IPS DF 6.9 (cell line): Measurements from ENCODE around the gene CD4.

ENCODE experiments used
- DNase-seq: peaks from one replicate; pipeline ENCODE4 v3.0.0-alpha.2; 2013; ENCODE audit warnings: low read depth, low spot score
- H3K27ac ChIP-seq: one replicate; pipeline ENCODE4 v1.5.1; 2013; ENCODE audit warnings: low read length, control low read depth
- H3K27me3 ChIP-seq: 2 replicates; pipeline ENCODE4 v1.6.1; 2013; ENCODE audit warnings: mild to moderate bottlenecking, low read length; ENCODE audit not compliant: control insufficient read depth, insufficient read depth
- H3K36me3 ChIP-seq: 2 replicates; pipeline ENCODE4 v1.6.1; 2013; ENCODE audit warnings: low read length; ENCODE audit not compliant: control insufficient read depth, insufficient read depth
- H3K4me1 ChIP-seq: 2 replicates; pipeline ENCODE4 v1.6.1; 2013; ENCODE audit warnings: low read length; ENCODE audit not compliant: control insufficient read depth, insufficient read depth
- H3K4me3 ChIP-seq: 2 replicates; pipeline ENCODE4 v1.5.1; 2013; ENCODE audit warnings: mild to moderate bottlenecking, low read length
- H3K9me3 ChIP-seq: 2 replicates; pipeline ENCODE4 v1.6.1; 2013; ENCODE audit warnings: low read length, inconsistent platforms; ENCODE audit not compliant: control insufficient read depth, insufficient read depth
- WGBS: extraction: QIAGEN DNeasy Blood & Tissue Kit; methylation state at CpG from one replicate; pipeline ENCODE4 v1.1.7; 2013; ENCODE audit warnings: mixed read lengths, missing lambda C conversion rate; ENCODE audit not compliant: insufficient read length, insufficient coverage; 5-methylcytosine and 5-hydroxymethylcytosine counted together

Gene CD4

DNA sequence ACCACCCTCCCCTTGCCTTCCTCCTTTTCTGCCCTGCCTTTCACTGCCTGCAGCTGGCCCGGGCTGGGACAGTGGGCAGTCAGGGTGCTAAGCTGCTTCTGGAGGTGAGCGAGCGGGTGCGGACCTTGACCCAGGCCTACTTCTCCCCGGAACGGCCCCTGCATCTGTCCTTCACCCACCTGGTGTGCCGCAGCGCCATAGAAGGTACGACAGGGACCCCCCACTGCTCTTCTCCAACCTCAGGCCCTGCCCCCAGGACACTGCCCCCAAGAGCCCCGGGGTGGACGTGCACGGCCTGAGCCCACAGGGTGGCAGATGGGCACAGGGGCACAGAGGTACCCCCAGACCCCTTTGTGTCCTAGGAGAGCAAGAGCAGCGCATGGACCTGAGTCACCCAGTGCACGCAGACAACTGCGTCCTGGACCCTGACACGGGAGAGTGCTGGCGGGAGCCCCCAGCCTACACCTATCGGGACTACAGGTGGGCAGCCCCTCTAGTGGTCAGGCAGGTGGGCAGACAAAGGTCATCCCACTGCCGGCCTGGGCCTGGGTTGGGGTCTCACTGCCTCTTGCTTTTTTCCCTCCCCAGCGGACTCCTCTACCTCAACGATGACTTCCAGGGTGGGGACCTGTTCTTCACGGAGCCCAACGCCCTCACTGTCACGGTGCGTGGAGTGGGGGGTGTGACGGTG is 48.2 kb downstream of the CD4 start:
- H3K36me3 ChIP-seq = peaks cover 35% of the 10 kb centered on the region
- no peak overlapping the region for H3K4me3 ChIP-seq
- no peaks in the 10 kb centered on the region for H3K4me1 ChIP-seq
- no CpG with 5 or more reads among the region's 26 CpGs for WGBS
- DNase-seq = no peak
- no peak overlapping the region for H3K27ac ChIP-seq
- no peaks in the 10 kb centered on the region for H3K9me3 ChIP-seq
- H3K27me3 ChIP-seq = no peaks in the 10 kb centered on the region

DNA sequence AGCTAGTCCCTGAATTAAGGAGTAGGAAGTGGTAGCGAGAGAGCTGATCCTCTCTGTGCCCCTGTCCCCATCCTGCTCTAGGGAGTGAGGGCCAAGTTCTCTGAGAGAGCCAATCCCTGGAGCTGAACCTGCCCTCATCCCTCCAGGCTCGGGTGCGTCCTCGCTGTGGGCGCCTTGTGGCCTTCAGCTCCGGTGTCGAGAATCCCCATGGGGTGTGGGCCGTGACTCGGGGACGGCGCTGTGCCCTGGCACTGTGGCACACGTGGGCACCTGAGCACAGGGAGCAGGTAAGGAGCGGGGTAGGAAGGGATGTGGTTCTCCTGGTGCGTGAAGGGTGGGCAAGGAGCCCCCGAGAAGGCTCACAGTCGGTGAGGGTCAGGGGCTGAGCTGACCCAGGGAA is 49.5 kb downstream of the CD4 start:
- H3K4me1 ChIP-seq = 0 out of 2 replicates have a peak, but pooled peaks cover 1% of the 10 kb centered on the region
- WGBS = no CpG with 5 or more reads among the region's 16 CpGs
- no peak overlapping the region for H3K27ac ChIP-seq
- no peaks in the 10 kb centered on the region for H3K27me3 ChIP-seq
- H3K4me3 ChIP-seq = no peak overlapping the region
- peaks cover 37% of the 10 kb centered on the region for H3K36me3 ChIP-seq
- no peak for DNase-seq
- no peaks in the 10 kb centered on the region for H3K9me3 ChIP-seq

DNA sequence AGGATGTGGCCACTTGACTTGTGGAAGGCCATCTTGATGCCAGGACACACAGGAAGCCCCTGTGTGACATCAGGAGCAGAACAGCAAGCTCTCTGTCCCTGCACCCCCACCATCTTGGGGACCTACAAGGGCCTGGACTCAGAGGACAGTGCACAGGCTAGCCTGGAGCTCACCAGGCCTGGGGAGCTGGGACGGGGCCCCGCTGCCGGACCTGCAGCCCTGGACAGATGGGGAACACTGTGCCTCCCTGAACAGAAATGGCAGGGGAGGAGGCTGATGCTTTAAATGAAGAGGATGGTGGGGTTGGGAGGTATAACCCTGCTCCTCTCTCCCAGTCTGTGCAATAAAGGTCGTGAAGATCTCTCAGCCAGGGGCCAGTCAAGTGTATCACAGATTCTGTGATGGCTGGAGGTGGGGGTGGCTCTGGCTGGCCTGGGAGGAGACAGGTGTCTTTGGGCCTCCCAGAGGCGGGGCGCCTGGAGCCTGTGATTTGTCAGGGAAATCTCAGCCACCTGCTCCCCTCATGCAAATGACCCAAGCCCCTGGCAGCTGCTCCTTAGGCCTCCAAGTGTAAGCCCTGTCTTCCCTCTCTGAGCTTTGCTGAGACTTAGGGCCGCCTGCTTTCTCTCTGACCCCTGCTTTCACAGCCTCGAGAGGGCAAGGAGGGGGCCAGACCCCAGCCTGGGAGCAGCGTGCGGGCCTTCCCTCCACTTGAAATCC is 50.3 kb downstream of the CD4 start:
- no peaks in the 10 kb centered on the region for H3K27me3 ChIP-seq
- no CpG with 5 or more reads among the region's 10 CpGs for WGBS
- no peak for DNase-seq
- H3K4me1 ChIP-seq = 0 out of 2 replicates have a peak, but pooled peaks cover 1% of the 10 kb centered on the region
- peaks cover 38% of the 10 kb centered on the region for H3K36me3 ChIP-seq
- no peaks in the 10 kb centered on the region for H3K9me3 ChIP-seq
- H3K4me3 ChIP-seq = no peak overlapping the region
- H3K27ac ChIP-seq = no peak overlapping the region

DNA sequence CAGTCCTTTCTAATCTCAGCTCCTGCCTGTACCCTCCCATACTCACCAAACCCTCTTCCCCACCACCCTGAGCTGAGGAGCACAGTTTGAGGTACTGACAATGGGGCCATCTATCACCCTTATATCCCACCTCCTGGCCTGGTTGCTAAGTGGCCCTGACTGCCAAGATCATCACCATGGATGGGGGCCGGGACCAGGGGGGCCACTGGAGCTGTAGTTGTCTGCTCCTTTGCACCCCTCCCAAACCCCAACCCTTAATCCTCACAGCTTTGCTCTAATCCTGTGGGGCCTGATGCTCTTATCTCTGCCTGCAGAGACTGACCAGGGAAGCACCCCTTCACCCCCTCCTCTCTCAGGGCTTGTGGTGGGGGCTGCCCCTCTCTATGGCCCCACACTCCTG is 51.0 kb downstream of the CD4 start:
- Histone ChIP-seq H3K36me3 (peaks cover 42% of the 10 kb centered on the region), H3K4me3 (no peak overlapping the region), H3K27me3 (no peaks in the 10 kb centered on the region), H3K27ac (no peak overlapping the region), H3K9me3 (no peaks in the 10 kb centered on the region), H3K4me1 (0 out of 2 replicates have a peak, but pooled peaks cover 1% of the 10 kb centered on the region)
- no peak for DNase-seq
- no CpG with 5 or more reads among the region's 1 CpG for WGBS

DNA sequence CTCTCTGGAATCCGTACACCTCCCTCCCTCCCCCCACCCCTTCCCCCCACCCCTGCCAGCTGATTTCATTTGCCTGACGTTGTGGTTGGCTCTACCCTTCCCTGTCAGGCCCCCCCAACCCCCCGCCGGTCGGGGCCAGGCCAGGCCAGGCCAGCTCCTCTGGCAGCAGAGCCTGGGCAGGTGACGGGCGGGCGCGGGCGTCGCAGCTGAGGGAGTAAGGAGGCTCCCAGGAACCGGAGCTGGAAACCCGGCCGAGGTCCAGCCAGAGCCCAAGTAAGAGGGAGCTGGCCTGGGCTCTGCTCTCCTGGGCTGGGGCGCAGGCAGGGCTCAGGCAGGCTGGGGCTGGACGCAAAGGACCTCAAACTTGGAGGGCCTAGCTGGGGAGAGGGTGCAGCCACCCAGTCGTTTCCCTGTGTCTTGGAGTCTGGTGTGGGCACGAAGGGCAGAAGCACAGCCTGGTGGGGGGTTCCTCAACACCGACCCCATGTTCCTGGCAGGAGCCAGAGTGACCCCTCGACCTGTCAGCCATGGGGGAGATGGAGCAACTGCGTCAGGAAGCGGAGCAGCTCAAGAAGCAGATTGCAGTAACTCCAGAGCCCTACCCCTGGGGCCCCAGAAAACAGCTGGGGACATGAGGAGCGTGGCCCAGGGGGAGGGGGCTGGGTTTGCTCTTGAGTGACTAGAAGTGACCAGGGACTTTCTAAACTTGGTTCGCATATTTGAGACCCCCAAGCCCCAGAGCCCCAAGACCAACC is 51.6 kb downstream of the CD4 start, which contains the start of gene GNB3:
Gene GNB3, plus strand, starts transcription at position 165 of the 755 bp plus-strand sequence. Its CDS starts 363 bp downstream, at position 528.
- H3K4me3 ChIP-seq = no peak within 1 kb of the TSS
- H3K27me3 ChIP-seq = no peaks in the 10 kb centered on the region
- no peaks in the 10 kb centered on the region for H3K9me3 ChIP-seq
- H3K4me1 ChIP-seq = 0 out of 2 replicates have a peak, but pooled peaks cover 1% of the 10 kb centered on the region
- H3K36me3 ChIP-seq = peaks cover 45% of the 10 kb centered on the region
- no peak for DNase-seq
- H3K27ac ChIP-seq = no peak within 1 kb of the TSS
- WGBS = no CpG with 5 or more reads among the region's 24 CpGs

DNA sequence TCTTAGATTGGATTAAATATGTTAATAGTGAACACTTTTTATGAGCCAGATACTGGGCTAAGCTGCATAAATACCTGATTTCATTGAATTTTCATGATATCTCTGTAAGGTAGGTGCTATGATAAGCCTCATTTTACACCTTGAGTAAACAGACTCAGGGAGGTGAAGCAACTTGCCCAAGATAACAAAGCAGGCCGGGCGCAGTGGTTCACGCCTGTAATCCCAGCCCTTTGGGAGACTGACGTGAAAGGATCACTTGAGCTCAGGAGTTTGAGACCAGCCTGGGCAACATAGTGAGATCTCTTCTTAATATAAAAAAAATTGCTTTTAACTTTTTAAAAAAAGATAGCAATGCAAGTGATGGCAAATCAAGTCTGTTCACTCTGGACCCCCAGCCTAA is 52.7 kb downstream of the CD4 start:
- no peak for DNase-seq
- no peak overlapping the region for H3K27ac ChIP-seq
- no peaks in the 10 kb centered on the region for H3K9me3 ChIP-seq
- no peaks in the 10 kb centered on the region for H3K27me3 ChIP-seq
- H3K4me3 ChIP-seq = no peak overlapping the region
- H3K4me1 ChIP-seq = 0 out of 2 replicates have a peak, but pooled peaks cover 1% of the 10 kb centered on the region
- no CpG with 5 or more reads among the region's 4 CpGs for WGBS
- peaks cover 50% of the 10 kb centered on the region for H3K36me3 ChIP-seq

DNA sequence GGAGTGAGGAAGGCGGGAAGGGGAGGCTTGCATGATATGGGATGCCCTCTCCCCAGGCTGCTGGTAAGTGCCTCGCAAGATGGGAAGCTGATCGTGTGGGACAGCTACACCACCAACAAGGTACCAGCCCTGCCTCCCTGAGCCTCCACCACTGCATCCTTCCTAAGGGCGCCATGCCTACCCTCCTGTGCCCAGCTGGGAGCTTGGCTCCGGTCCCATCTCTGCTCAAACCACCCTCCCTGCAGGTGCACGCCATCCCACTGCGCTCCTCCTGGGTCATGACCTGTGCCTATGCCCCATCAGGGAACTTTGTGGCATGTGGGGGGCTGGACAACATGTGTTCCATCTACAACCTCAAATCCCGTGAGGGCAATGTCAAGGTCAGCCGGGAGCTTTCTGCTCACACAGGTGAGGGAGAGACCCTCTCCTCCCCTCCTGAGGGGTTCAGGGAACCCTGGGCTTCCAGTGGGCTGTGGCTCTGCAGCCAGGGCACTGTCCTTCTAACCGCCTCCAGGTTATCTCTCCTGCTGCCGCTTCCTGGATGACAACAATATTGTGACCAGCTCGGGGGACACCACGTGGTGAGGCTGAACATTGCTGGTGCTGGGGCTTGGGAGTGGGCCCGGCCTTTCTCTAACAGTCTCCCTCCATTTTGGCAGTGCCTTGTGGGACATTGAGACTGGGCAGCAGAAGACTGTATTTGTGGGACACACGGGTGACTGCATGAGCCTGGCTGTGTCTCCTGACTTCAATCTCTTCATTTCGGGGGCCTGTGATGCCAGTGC is 54.0 kb downstream of the CD4 start:
- H3K4me3 ChIP-seq = no peak overlapping the region
- no peaks in the 10 kb centered on the region for H3K27me3 ChIP-seq
- H3K4me1 ChIP-seq = 0 out of 2 replicates have a peak, but pooled peaks cover 1% of the 10 kb centered on the region
- no peak overlapping the region for H3K27ac ChIP-seq
- H3K9me3 ChIP-seq = no peaks in the 10 kb centered on the region
- H3K36me3 ChIP-seq = peaks cover 38% of the 10 kb centered on the region
- DNase-seq = no peak
- WGBS = no CpG with 5 or more reads among the region's 16 CpGs

DNA sequence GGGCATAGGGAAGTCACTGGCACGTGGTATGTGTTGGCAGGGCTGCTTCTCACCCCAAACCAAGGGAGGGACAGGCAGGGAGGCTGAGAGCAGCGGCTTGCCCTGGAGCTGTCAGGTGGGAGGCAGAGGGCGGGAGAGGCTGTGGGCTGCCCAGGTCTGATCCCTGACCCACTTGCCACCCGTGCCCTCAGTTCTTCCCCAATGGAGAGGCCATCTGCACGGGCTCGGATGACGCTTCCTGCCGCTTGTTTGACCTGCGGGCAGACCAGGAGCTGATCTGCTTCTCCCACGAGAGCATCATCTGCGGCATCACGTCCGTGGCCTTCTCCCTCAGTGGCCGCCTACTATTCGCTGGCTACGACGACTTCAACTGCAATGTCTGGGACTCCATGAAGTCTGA is 56.1 kb downstream of the CD4 start:
- no peaks in the 10 kb centered on the region for H3K9me3 ChIP-seq
- WGBS = no CpG with 5 or more reads among the region's 17 CpGs
- H3K27ac ChIP-seq = no peak overlapping the region
- no peak for DNase-seq
- peaks cover 34% of the 10 kb centered on the region for H3K36me3 ChIP-seq
- H3K4me3 ChIP-seq = no peak overlapping the region
- H3K27me3 ChIP-seq = no peaks in the 10 kb centered on the region
- 0 out of 2 replicates have a peak, but pooled peaks cover 1% of the 10 kb centered on the region for H3K4me1 ChIP-seq

DNA sequence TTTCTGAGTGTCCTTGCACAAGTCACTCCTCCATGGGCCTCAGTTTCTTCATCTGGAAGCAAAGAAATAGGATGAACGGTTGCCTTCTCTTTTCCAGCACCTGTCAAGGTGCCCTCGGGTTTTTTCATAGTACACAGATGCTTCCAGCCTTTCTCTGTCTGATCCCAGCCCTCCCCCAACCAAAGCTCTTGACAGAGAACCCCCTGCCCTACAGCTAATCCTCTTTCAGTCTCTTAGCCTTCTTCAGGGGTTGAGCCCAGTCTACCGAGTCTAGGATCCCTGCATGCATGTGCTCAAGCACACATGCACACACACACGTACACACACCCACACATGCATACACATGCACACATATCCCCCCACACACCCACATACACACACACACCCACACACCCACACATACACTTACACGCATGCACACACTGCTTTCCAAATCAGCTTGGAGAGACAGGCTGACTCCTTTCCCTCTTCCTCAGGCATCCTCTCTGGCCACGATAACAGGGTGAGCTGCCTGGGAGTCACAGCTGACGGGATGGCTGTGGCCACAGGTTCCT is 57.1 kb downstream of the CD4 start:
- Histone ChIP-seq H3K4me3 (no peak overlapping the region), H3K4me1 (0 out of 2 replicates have a peak, but pooled peaks cover 1% of the 10 kb centered on the region), H3K27me3 (no peaks in the 10 kb centered on the region), H3K27ac (no peak overlapping the region), H3K9me3 (no peaks in the 10 kb centered on the region), H3K36me3 (peaks cover 34% of the 10 kb centered on the region; the same call in 1 of the 2 replicates)
- no peak for DNase-seq
- WGBS = 100% methylated on average over 1 of the region's 7 CpGs
